DMS79 treated with DMSO at 0.1 percent for 48 hours (cell line): ENCODE results near the gene LGALS7.
A peak's percentile ranks its signal among the peaks of the same experiment; 100 is the strongest.
"Not testable (repeated sequence)": the region's sequence is repeated elsewhere in the genome, so short reads cannot be mapped to it uniquely, and the experiment has no call there.

Experiments used
- DNase-seq: peaks from one replicate; lab custom pipeline; 2025; lab: John Stamatoyannopoulos, UW

Gene LGALS7

GRCh38 chr19:38770949-38771275 lies 2.4 kb downstream of the LGALS7 start:
- DNase-seq: not testable (repeated sequence)

- not testable (repeated sequence) for DNase-seq
These were observed 2.9 kb downstream of the LGALS7 start for GRCh38 chr19:38770228-38770948.

- DNase-seq: no peak
These were observed 3.6 kb downstream of the LGALS7 start for GRCh38 chr19:38769635-38770211.

- no peak for DNase-seq
These were observed 6.9 kb downstream of the LGALS7 start for GRCh38 chr19:38766276-38767047.

- DNase-seq: no peak
These were observed 8.1 kb downstream of the LGALS7 start for GRCh38 chr19:38765214-38765613.

- no peak for DNase-seq
These were observed 9.5 kb downstream of the LGALS7 start for GRCh38 chr19:38763795-38764220.

GRCh38 chr19:38761884-38762389 lies 11.4 kb downstream of the LGALS7 start:
- DNase-seq: not testable (repeated sequence)

GRCh38 chr19:38760805-38761517 lies 12.4 kb downstream of the LGALS7 start:
- not testable (repeated sequence) for DNase-seq

- peak; percentile 7 for DNase-seq
These were observed 13.7 kb downstream of the LGALS7 start for GRCh38 chr19:38759590-38760003.

GRCh38 chr19:38754196-38754595 lies 19.1 kb downstream of the LGALS7 start:
- DNase-seq: not testable (repeated sequence)

- DNase-seq: not testable (repeated sequence)
These were observed 19.5 kb downstream of the LGALS7 start for GRCh38 chr19:38753783-38754182.

- no peak for DNase-seq
These were observed 28.0 kb downstream of the LGALS7 start for GRCh38 chr19:38745316-38745715.

- DNase-seq: no peak
These were observed 28.4 kb downstream of the LGALS7 start for GRCh38 chr19:38744874-38745273.

GRCh38 chr19:38744298-38744681 lies 29.0 kb downstream of the LGALS7 start, which contains the start of gene CAPN12:
Gene CAPN12 (minus strand): TSS chr19:38744474. CDS start chr19:38744165, 309 bp downstream.
- no peak for DNase-seq

GRCh38 chr19:38743394-38744297 lies 29.7 kb downstream of the LGALS7 start:
- DNase-seq: no peak

GRCh38 chr19:38742906-38743305 lies 30.4 kb downstream of the LGALS7 start:
- DNase-seq: no peak

GRCh38 chr19:38742296-38742695 lies 31.0 kb downstream of the LGALS7 start:
- no peak for DNase-seq

GRCh38 chr19:38741670-38742069 lies 31.6 kb downstream of the LGALS7 start:
- no peak for DNase-seq

- no peak for DNase-seq
These were observed 32.4 kb downstream of the LGALS7 start for GRCh38 chr19:38740932-38741331.

- no peak for DNase-seq
These were observed 33.1 kb downstream of the LGALS7 start for GRCh38 chr19:38740257-38740592.
